CD4-positive, alpha-beta T cell (primary cell): ENCODE measurements around the gene MAN2B2. TPM values are rescaled to one million over a fixed set of nuclear protein-coding genes. Genes with fewer than 3 reads are reported as not detected.

Experiments
- ATAC-seq: fragments of 200-7000 bp; cut with Tn5 transposase; one replicate; pipeline ENCODE4 v1.10.0; 2022; ENCODE audit warnings: mild to moderate bottlenecking; ENCODE audit not compliant: poor library complexity
- CTCF ChIA-PET: fragments of 350-600 bp; sonication (Branson Sonifier 250); formaldehyde crosslinking; loops from one replicate; lab custom pipeline; 2021; ENCODE audit warnings: antibody characterized with exemption, inconsistent platforms; lab: Charles Lee
- POLR2A ChIA-PET: fragments of 350-600 bp; sonication (Branson Sonifier 250); formaldehyde crosslinking; loops from one replicate; lab custom pipeline; 2021; ENCODE audit warnings: antibody characterized with exemption, inconsistent platforms; lab: Charles Lee
- DNase-seq, 14 experiments: peaks; one replicate each; pipeline ENCODE4 v3.0.0-alpha.2; 2013 to 2020; ENCODE audit warnings: mixed read lengths in 2 of 14
- H3K27ac ChIP-seq, 2 donors: one replicate each; pipeline versions ENCODE4 v1.5.1 to v1.7.0; 2013; ENCODE audit warnings: low read length in 2 of 2, low read depth in 1 of 2, mild to moderate bottlenecking in 1 of 2
- H3K27me3 ChIP-seq, 2 experiments: 1 replicate in 1 of 2; 2 replicates in 1 of 2; pipeline versions ENCODE4 v1.6.1 to v1.7.0; 2013; ENCODE audit warnings: low read length in 2 of 2, control low read depth in 1 of 2, mild to moderate bottlenecking in 1 of 2, moderate library complexity in 1 of 2; ENCODE audit not compliant: insufficient read depth in 2 of 2, control insufficient read depth in 1 of 2
- H3K36me3 ChIP-seq: one replicate; pipeline ENCODE4 v1.6.1; 2013; ENCODE audit warnings: low read length, control low read depth; ENCODE audit not compliant: insufficient read depth
- H3K4me1 ChIP-seq: one replicate; pipeline ENCODE4 v1.6.1; 2013; ENCODE audit warnings: low read length, control low read depth; ENCODE audit not compliant: insufficient read depth
- H3K4me3 ChIP-seq: one replicate; pipeline ENCODE4 v1.5.1; 2013; ENCODE audit warnings: mild to moderate bottlenecking, low read length, moderate library complexity
- H3K9me3 ChIP-seq, 2 experiments: 1 replicate in 1 of 2; 2 replicates in 1 of 2; pipeline versions ENCODE4 v1.6.1 to v1.7.0; 2013; ENCODE audit warnings: low read length in 2 of 2, mild to moderate bottlenecking in 2 of 2, control low read depth in 1 of 2, moderate library complexity in 1 of 2; ENCODE audit not compliant: control insufficient read depth in 1 of 2, insufficient read depth in 1 of 2
- H3K27ac Mint-ChIP-seq: one replicate; pipeline ENCODE4 v1.8.0; 2020; ENCODE audit warnings: mixed read lengths
- H3K27me3 Mint-ChIP-seq: one replicate; pipeline ENCODE4 v1.8.0; 2021; ENCODE audit warnings: mixed read lengths
- H3K36me3 Mint-ChIP-seq: one replicate; pipeline ENCODE4 v1.8.0; 2021; ENCODE audit warnings: low read depth, mixed read lengths
- H3K4me1 Mint-ChIP-seq: one replicate; pipeline ENCODE4 v1.8.0; 2021; ENCODE audit warnings: low read depth, mixed read lengths
- H3K4me3 Mint-ChIP-seq: one replicate; pipeline ENCODE4 v1.8.0; 2020; ENCODE audit warnings: mild to moderate bottlenecking, mixed read lengths
- H3K9me3 Mint-ChIP-seq: one replicate; pipeline ENCODE4 v1.8.0; 2020; ENCODE audit warnings: mixed read lengths
- CTCF ChIP-seq: fragments of 200-600 bp; IDR thresholded peaks from one replicate; pipeline ENCODE4 v1.8.0; 2022; ENCODE audit warnings: antibody characterized with exemption, mild to moderate bottlenecking
- intact Hi-C, 2 experiments: fragments of 100-400 bp; cut with DNase I in 1 of 2; cut with micrococcal nuclease in 1 of 2; formaldehyde crosslinking; loops; one replicate each; pipeline versions ENCODE4 v1.15.1 to v1.9.0; 2023 to 2025; cut with DNase I, micrococcal nuclease
- total RNA-seq, 174 experiments: library from RNA in 2 of 174; stranded (reverse) in 2 of 174; gene quantifications; one replicate each; pipeline ENCODE4 v1.2.3 and lab custom pipeline; 2021 to 2026

The MAN2B2 gene
- total RNA-seq, 2 experiments from 2014 or later, result 25.9 to 28.5 TPM

DNA sequence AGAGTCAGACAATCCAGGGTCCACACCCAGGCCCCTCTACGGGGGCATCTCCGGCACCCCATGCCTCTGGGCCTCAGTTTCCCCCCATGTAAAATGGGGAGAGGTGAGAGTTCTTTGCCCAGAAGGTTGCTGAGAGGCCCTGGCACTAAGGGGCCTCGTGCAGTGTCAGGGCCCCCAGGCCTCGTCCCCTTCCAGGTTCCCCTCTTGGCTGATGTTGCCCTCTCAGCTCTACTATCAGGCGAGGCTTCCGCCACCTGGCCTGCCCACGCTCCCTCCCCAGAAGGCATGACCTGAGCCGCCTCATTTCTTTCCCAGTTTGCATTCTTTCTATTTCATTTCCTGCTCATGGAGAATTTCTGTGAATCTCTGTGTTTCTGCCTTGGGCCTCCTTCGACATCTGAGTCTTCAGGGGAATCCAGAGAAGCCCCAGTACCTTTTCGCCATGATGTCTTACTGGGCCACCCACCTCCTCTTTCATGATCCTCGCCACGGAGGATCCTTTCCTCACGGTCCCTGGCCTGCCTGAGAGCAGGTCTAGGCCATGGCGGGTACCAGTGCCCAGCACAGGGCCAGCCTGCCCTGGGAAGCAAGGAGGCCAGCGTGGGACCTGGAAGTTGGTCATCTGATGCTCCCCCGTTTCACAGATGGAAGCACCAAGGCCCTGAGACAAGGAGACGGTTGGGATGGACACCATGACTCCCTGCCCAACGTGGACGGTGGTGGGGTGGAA, 43.6 kb downstream of the MAN2B2 start:
- ChIA-PET CTCF (no interaction called here), POLR2A (no interaction called here)
- TF ChIP-seq CTCF, result no peak
- H3K36me3 Mint-ChIP-seq, result peaks cover 73% of the 10 kb centered on the region
- ATAC-seq (no peak), DNase-seq (no peak)
- Histone ChIP-seq H3K4me1 (no peaks in the 10 kb centered on the region), H3K27me3 (no peaks in the 10 kb centered on the region), H3K36me3 (peaks cover 57% of the 10 kb centered on the region), H3K9me3 (peaks cover 0 to 14% of the 10 kb centered on the region in 2 experiments), H3K4me3 (no peak overlapping the region), H3K27ac (no peak overlapping the region)
- no peak overlapping the region for H3K27ac Mint-ChIP-seq
- intact Hi-C loops, result no loop called here
- no peaks in the 10 kb centered on the region for H3K27me3 Mint-ChIP-seq
- no peak overlapping the region for H3K4me3 Mint-ChIP-seq
- no peaks in the 10 kb centered on the region for H3K9me3 Mint-ChIP-seq
- H3K4me1 Mint-ChIP-seq, result no peaks in the 10 kb centered on the region

GRCh38 chr4:6619116-6619465, 44.1 kb downstream of the MAN2B2 start:
- peaks cover 52% of the 10 kb centered on the region for H3K36me3 ChIP-seq
- peaks cover 0 to 14% of the 10 kb centered on the region in 2 experiments for H3K9me3 ChIP-seq
- CTCF ChIA-PET, result no interaction called here
- intact Hi-C loops, result no loop called here
- POLR2A ChIA-PET, result no interaction called here
- no peak overlapping the region for H3K4me3 ChIP-seq
- Mint-ChIP-seq H3K9me3 (no peaks in the 10 kb centered on the region), H3K36me3 (peaks cover 68% of the 10 kb centered on the region), H3K4me1 (no peaks in the 10 kb centered on the region), H3K4me3 (no peak overlapping the region), H3K27me3 (no peaks in the 10 kb centered on the region), H3K27ac (no peak overlapping the region)
- no peaks in the 10 kb centered on the region for H3K4me1 ChIP-seq
- DNase-seq (no peak), ATAC-seq (no peak)
- TF ChIP-seq CTCF, result no peak
- H3K27ac ChIP-seq, result no peak overlapping the region
- H3K27me3 ChIP-seq, result no peaks in the 10 kb centered on the region

DNA sequence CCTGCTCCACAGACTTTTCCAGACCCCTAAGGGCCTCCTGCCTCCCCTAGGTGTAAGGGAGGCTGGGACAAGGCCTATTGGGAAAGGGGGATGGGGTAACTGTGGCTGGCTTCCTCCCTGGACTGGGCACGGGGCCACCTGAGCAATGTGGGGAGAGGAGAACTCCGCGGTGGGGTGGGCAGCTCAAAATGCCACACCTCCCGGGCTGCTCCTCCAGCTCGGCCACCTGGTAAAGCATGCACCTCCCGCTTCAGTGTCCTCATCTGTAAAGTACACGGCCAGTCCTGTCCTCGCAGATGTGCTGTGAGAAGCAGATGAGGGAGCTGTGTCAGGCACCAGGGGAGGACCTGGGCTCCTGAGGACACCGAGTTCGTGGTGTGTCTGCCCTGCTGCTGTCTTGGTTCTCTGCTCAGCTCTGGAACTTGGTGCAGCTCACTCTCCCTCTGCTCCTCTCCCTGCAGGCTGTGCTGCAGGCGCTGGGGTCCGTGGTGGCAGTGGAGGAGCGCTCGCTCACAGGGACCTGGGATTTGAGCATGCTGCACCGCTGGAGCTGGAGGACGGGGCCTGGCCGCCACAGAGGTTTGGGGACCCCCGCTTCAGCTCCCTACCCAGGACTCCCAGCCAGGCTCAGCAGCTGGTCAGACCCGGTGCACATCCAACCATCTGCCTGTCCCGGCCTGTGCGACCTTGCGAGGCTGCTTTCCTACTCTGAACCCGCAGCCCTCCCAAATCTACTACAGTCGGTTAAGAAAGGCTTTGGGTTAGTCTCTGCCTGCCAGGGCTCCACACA, 44.7 kb downstream of the MAN2B2 start:
- peaks cover 47% of the 10 kb centered on the region for H3K36me3 ChIP-seq
- POLR2A ChIA-PET, result no interaction called here
- DNase-seq, result no peak

More for the DNA sequence above, 44.7 kb downstream of the MAN2B2 start:
- Histone ChIP-seq H3K27ac (no peak overlapping the region), H3K9me3 (peaks cover 0 to 14% of the 10 kb centered on the region in 2 experiments), H3K4me1 (no peaks in the 10 kb centered on the region), H3K27me3 (no peaks in the 10 kb centered on the region), H3K4me3 (no peak overlapping the region)
- intact Hi-C loops, result no loop called here
- TF ChIP-seq CTCF, result no peak
- no peaks in the 10 kb centered on the region for H3K4me1 Mint-ChIP-seq
- no peaks in the 10 kb centered on the region for H3K9me3 Mint-ChIP-seq
- no peak overlapping the region for H3K4me3 Mint-ChIP-seq
- H3K27ac Mint-ChIP-seq, result no peak overlapping the region
- H3K27me3 Mint-ChIP-seq, result no peaks in the 10 kb centered on the region
- peaks cover 62% of the 10 kb centered on the region for H3K36me3 Mint-ChIP-seq
- CTCF ChIA-PET, result interaction anchor here (0.9 kb wide), 1 partner anchor 55 kb away, joined by 3 read pairs; no protein-coding TSS in a partner anchor
- no peak for ATAC-seq
